GM23338 (cell line): ENCODE results near the gene ARHGEF28. TPM values are rescaled to one million over a fixed set of nuclear protein-coding genes. Genes with fewer than 3 reads are reported as not detected.

Source experiments
- ATAC-seq: fragments of 200-7000 bp; cut with Tn5 transposase; 3 replicates; pipeline ENCODE4 v1.9.1; 2020
- DNase-seq: peaks from one replicate; pipeline ENCODE4 v3.0.0-alpha.2; 2015; ENCODE audit warnings: low spot score
- H2AFZ ChIP-seq: fragments of 200-600 bp; sonication (generic); 2 replicates; pipeline ENCODE4 v1.8.0; 2016; ENCODE audit warnings: antibody characterized with exemption, mild to moderate bottlenecking, moderate library complexity
- H3F3A ChIP-seq: fragments of 200-600 bp; sonication (generic); replicated peaks from 2 replicates; pipeline ENCODE4 v1.8.0; 2017; ENCODE audit warnings: antibody characterized with exemption, mixed run types, low read depth
- H3K27ac ChIP-seq: fragments of 200-600 bp; sonication (generic); 2 replicates; pipeline ENCODE4 v1.6.1; 2016; ENCODE audit warnings: low read depth
- H3K27me3 ChIP-seq: fragments of 200-600 bp; sonication (generic); 2 replicates; pipeline ENCODE4 v1.8.0; 2016; ENCODE audit warnings: mild to moderate bottlenecking, mixed run types, moderate library complexity; ENCODE audit not compliant: insufficient read depth
- H3K36me3 ChIP-seq: fragments of 200-600 bp; sonication (generic); 2 replicates; pipeline ENCODE4 v1.8.0; 2016; ENCODE audit warnings: mild to moderate bottlenecking; ENCODE audit not compliant: insufficient read depth
- H3K4me1 ChIP-seq: fragments of 200-600 bp; sonication (generic); 2 replicates; pipeline ENCODE4 v1.8.0; 2016; ENCODE audit warnings: mild to moderate bottlenecking, moderate library complexity; ENCODE audit not compliant: insufficient read depth
- H3K4me2 ChIP-seq: fragments of 200-600 bp; sonication (generic); 2 replicates; pipeline ENCODE4 v1.7.1; 2017; ENCODE audit warnings: mixed run types
- H3K4me3 ChIP-seq: fragments of 200-600 bp; sonication (generic); 2 replicates; pipeline ENCODE4 v1.6.1; 2016; ENCODE audit warnings: mixed run types
- H3K79me2 ChIP-seq: fragments of 200-600 bp; sonication (generic); replicated peaks from 2 replicates; pipeline ENCODE4 v1.8.0; 2017; ENCODE audit warnings: mild to moderate bottlenecking; ENCODE audit not compliant: insufficient read depth
- H3K9me2 ChIP-seq: fragments of 200-600 bp; sonication (generic); 2 replicates; pipeline ENCODE4 v1.8.0; 2017; ENCODE audit not compliant: insufficient read depth
- H4K20me1 ChIP-seq: fragments of 200-600 bp; sonication (generic); replicated peaks from 2 replicates; pipeline ENCODE4 v1.8.0; 2017; ENCODE audit warnings: mild to moderate bottlenecking; ENCODE audit not compliant: insufficient read depth
- H3K27ac Mint-ChIP-seq: 2 replicates; pipeline ENCODE4 v1.8.0; 2020; ENCODE audit warnings: inconsistent platforms, mild to moderate bottlenecking, moderate library complexity, mixed read lengths
- H3K27me3 Mint-ChIP-seq: 3 replicates; pipeline ENCODE4 v1.8.0; 2022; ENCODE audit warnings: low read depth, mild to moderate bottlenecking, moderate library complexity, mixed read lengths, inconsistent platforms; ENCODE audit not compliant: insufficient read depth, poor library complexity
- H3K36me3 Mint-ChIP-seq: 3 replicates; pipeline ENCODE4 v1.8.0; 2021; ENCODE audit warnings: low read depth, mild to moderate bottlenecking, inconsistent platforms, moderate library complexity, mixed read lengths
- H3K4me1 Mint-ChIP-seq: 3 replicates; pipeline ENCODE4 v1.8.0; 2020; ENCODE audit warnings: mild to moderate bottlenecking, inconsistent platforms, mixed read lengths
- H3K4me3 Mint-ChIP-seq: 3 replicates; pipeline ENCODE4 v1.8.0; 2021; ENCODE audit warnings: moderate library complexity, mild to moderate bottlenecking, inconsistent platforms, mixed read lengths
- H3K9me3 Mint-ChIP-seq: 3 replicates; pipeline ENCODE4 v1.8.0; 2020; ENCODE audit warnings: moderate library complexity, mild to moderate bottlenecking, inconsistent platforms, mixed read lengths
- CREB1 ChIP-seq: fragments of 250-450 bp; sonication (Bioruptor Pico); IDR thresholded peaks from 2 replicates; pipeline ENCODE4 v1.5.0; 2020; ENCODE audit warnings: low read depth, mild to moderate bottlenecking, moderate library complexity
- CTCF ChIP-seq, 2 experiments: fragments of 200-600 bp in 1 of 2; sonication (generic) in 1 of 2; conservative IDR thresholded peaks; 2 replicates each; pipeline versions ENCODE4 v1.5.1 to v1.6.1; 2016 to 2017; ENCODE audit warnings: antibody characterized with exemption in 2 of 2, low read depth in 2 of 2, mild to moderate bottlenecking in 2 of 2, moderate library complexity in 1 of 2
- ETS1 ChIP-seq: IDR thresholded peaks from 2 replicates; pipeline ENCODE4 v1.6.1; 2016; ENCODE audit warnings: antibody characterized with exemption
- EZH2 ChIP-seq: fragments of 200-600 bp; sonication (generic); IDR thresholded peaks from one replicate; pipeline ENCODE4 v1.8.0; 2017; ENCODE audit warnings: antibody characterized with exemption, mild to moderate bottlenecking, low read depth; ENCODE audit not compliant: unreplicated experiment
- EZH2phosphoT487 ChIP-seq: fragments of 200-600 bp; sonication (generic); IDR thresholded peaks from one replicate; pipeline ENCODE4 v1.8.1; 2018; ENCODE audit warnings: antibody characterized with exemption; ENCODE audit not compliant: unreplicated experiment
- JUNB ChIP-seq: IDR thresholded peaks from one replicate; pipeline ENCODE4 v1.6.1; 2016; ENCODE audit warnings: antibody characterized with exemption; ENCODE audit not compliant: unreplicated experiment
- NANOG ChIP-seq: IDR thresholded peaks from 2 replicates; pipeline ENCODE4 v1.6.1; 2016; ENCODE audit warnings: antibody characterized with exemption, borderline replicate concordance
- POLR2AphosphoS5 ChIP-seq: IDR thresholded peaks from 2 replicates; pipeline ENCODE4 v1.6.1; 2016; ENCODE audit warnings: antibody characterized with exemption, low read depth
- REST ChIP-seq: IDR thresholded peaks from one replicate; pipeline ENCODE4 v1.6.1; 2018; ENCODE audit warnings: antibody characterized with exemption; ENCODE audit not compliant: unreplicated experiment
- STAT1 ChIP-seq: IDR thresholded peaks from one replicate; pipeline ENCODE4 v1.6.1; 2016; ENCODE audit warnings: antibody characterized with exemption; ENCODE audit not compliant: unreplicated experiment
- ZNF114 ChIP-seq: fragments of 250-450 bp; sonication (Bioruptor Pico); IDR thresholded peaks from 2 replicates; pipeline ENCODE4 v1.5.0; 2020; ENCODE audit warnings: mild to moderate bottlenecking, moderate library complexity
- ZNF331 ChIP-seq: fragments of 250-450 bp; sonication (Bioruptor Pico); IDR thresholded peaks from 2 replicates; pipeline ENCODE4 v1.5.0; 2020; ENCODE audit warnings: low read depth, mild to moderate bottlenecking, moderate library complexity
- ZNF462 ChIP-seq: fragments of 250-450 bp; sonication (Bioruptor Pico); IDR thresholded peaks from 2 replicates; pipeline ENCODE4 v1.5.0; 2020; ENCODE audit warnings: mild to moderate bottlenecking, moderate library complexity
- polyA plus RNA-seq: library from polyadenylated mRNA; unstranded; fragments of >200 nt; fragmentation: Nextera tagmentation; extraction: Ambion mirVana; gene quantifications from 2 replicates; pipeline ENCODE4 v1.2.1, GENCODE V29; 2016
- total RNA-seq: library from RNA; depleted of rRNA; stranded (reverse); fragments of >200 nt; shearing (Covaris generic); gene quantifications from 2 replicates; pipeline ENCODE4 v1.2.3, GENCODE V29; 2014

Gene ARHGEF28
- total and polyA plus RNA-seq, 2 experiments from 2014 or later = 0.39 to 1.0 TPM

GRCh38 chr5:73954381-73954780, 328.4 kb downstream of the ARHGEF28 start:
- TF ChIP-seq JUNB (no peak), ZNF331 (CRISPR knock-in tag) (no peak), ZNF114 (CRISPR knock-in tag) (no peak), ZNF462 (CRISPR knock-in tag) (no peak), POLR2AphosphoS5 (no peak), REST (no peak), CREB1 (CRISPR knock-in tag) (no peak), EZH2phosphoT487 (no peak), CTCF (conservative IDR thresholded peaks at IDR 0.05; ENCODE audit: low read depth in 2 of 2) (no peak), EZH2 (no peak), NANOG (no peak), STAT1 (no peak), ETS1 (no peak)
- Mint-ChIP-seq H3K9me3 (no peaks in the 10 kb centered on the region), H3K4me1 (peaks cover 5% of the 10 kb centered on the region; the same call in 1 of the 3 replicates), H3K27ac (no peak overlapping the region), H3K4me3 (no peak overlapping the region), H3K27me3 (peaks cover 3% of the 10 kb centered on the region), H3K36me3 (no peaks in the 10 kb centered on the region)
- Histone ChIP-seq H3K27me3 (no peaks in the 10 kb centered on the region), H3K9me2 (no peaks in the 10 kb centered on the region; the same call in 1 of the 2 replicates), H3F3A (no peaks in the 10 kb centered on the region), H3K36me3 (no peaks in the 10 kb centered on the region), H3K4me3 (no peak overlapping the region), H3K79me2 (no peaks in the 10 kb centered on the region), H3K4me1 (0 out of 2 replicates have a peak, but pooled peaks cover 6% of the 10 kb centered on the region), H3K4me2 (no peak overlapping the region), H3K27ac (no peak overlapping the region), H4K20me1 (no peaks in the 10 kb centered on the region), H2AFZ (no peak overlapping the region)
- DNase-seq = no peak
- ATAC-seq = no peak
